Measurements from ENCODE around the gene LRTM2.

DNA sequence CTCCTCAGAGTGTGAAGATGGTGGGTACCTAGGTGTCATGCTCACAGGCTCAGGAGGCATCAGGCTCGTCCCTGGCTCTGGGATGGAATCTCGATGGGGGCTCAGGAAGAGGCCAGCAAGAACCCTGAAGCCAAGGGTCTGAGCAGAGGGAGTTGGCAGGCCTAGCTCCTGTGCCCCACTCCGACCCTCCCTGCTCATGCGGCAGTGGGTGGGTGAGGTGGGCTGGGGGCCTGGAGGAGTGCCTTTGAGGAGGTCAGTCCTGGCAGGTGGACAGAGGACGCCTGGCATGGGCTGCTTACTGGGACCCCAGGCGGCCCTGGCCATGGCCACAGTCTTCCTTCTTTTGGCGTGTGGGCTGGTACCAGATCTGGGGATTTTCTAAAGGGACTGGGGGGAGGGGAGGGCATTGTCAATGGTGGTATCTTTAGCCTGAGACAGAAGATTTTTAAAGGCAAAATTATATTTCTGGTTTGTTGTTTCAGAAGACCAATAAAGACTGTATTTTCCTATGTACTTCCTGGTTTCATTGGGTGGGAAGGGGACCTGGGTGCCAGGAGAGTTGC, 16.0 kb downstream of the LRTM2 start:
- TF ChIP-seq, protein P1, sequence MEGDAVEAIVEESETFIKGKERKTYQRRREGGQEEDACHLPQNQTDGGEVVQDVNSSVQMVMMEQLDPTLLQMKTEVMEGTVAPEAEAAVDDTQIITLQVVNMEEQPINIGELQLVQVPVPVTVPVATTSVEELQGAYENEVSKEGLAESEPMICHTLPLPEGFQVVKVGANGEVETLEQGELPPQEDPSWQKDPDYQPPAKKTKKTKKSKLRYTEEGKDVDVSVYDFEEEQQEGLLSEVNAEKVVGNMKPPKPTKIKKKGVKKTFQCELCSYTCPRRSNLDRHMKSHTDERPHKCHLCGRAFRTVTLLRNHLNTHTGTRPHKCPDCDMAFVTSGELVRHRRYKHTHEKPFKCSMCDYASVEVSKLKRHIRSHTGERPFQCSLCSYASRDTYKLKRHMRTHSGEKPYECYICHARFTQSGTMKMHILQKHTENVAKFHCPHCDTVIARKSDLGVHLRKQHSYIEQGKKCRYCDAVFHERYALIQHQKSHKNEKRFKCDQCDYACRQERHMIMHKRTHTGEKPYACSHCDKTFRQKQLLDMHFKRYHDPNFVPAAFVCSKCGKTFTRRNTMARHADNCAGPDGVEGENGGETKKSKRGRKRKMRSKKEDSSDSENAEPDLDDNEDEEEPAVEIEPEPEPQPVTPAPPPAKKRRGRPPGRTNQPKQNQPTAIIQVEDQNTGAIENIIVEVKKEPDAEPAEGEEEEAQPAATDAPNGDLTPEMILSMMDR (IDR thresholded peaks at IDR 0.05), result no peak
- TF ChIP-seq REST (IDR thresholded peaks at IDR 0.05; ENCODE audit: insufficient read depth in 1 of 2, low read depth in 2 of 2, low read length in 1 of 2) (no peak), SIN3A (IDR thresholded peaks at IDR 0.05; ENCODE audit: borderline replicate concordance, insufficient read depth, low read depth, low read length) (no peak), TCF7L2 (IDR thresholded peaks at IDR 0.05; ENCODE audit: low read depth, low read length) (no peak)
